Keratinocyte (primary cell): ENCODE data around the gene FAM83G. TPM values are rescaled to one million over a fixed set of nuclear protein-coding genes. Genes with fewer than 3 reads are reported as not detected.

Experiments
- DNase-seq: peaks from one replicate; pipeline ENCODE4 v3.0.0-alpha.2; 2011; ENCODE audit warnings: low read depth, missing footprints, low spot score
- FAIRE-seq: peaks from 2 replicates; lab custom pipeline; 2011; peaks lifted over from hg19 to GRCh38; lab: Jason Lieb, UNC
- H2AFZ ChIP-seq: 2 replicates; pipeline ENCODE4 v1.6.0; 2012; ENCODE audit warnings: low read length, control low read depth, inconsistent platforms; ENCODE audit not compliant: control insufficient read depth
- H3K27ac ChIP-seq: 2 replicates; pipeline ENCODE4 v1.5.1; 2011; ENCODE audit warnings: low read length; ENCODE audit not compliant: control insufficient read depth, insufficient read depth
- H3K27me3 ChIP-seq: 3 replicates; pipeline ENCODE4 v1.6.0; 2011; ENCODE audit warnings: low read length; ENCODE audit not compliant: control insufficient read depth, insufficient read depth; ENCODE audit errors: extremely low read depth
- H3K36me3 ChIP-seq, 2 experiments: 2 replicates in 1 of 2; 3 replicates in 1 of 2; pipeline ENCODE4 v1.5.1; 2011; ENCODE audit warnings: low read length in 2 of 2, mild to moderate bottlenecking in 1 of 2; ENCODE audit not compliant: control insufficient read depth in 2 of 2, insufficient read depth in 2 of 2; ENCODE audit errors: extremely low read depth in 1 of 2
- H3K4me1 ChIP-seq: 3 replicates; pipeline ENCODE4 v1.5.1; 2011; ENCODE audit warnings: low read length; ENCODE audit not compliant: control insufficient read depth, insufficient read depth; ENCODE audit errors: extremely low read depth
- H3K4me2 ChIP-seq: 3 replicates; pipeline ENCODE4 v1.6.0; 2011; ENCODE audit warnings: low read depth, low read length; ENCODE audit not compliant: control insufficient read depth, insufficient read depth; ENCODE audit errors: extremely low read depth
- H3K4me3 ChIP-seq, 3 experiments: fragments of 200-600 bp in 1 of 3; sonication (generic) in 1 of 3; 2 replicates in 2 of 3; 3 replicates in 1 of 3; pipeline ENCODE4 v1.5.1; 2011 to 2016; ENCODE audit warnings: low read length in 3 of 3, mild to moderate bottlenecking in 3 of 3, control low read depth in 2 of 3, inconsistent platforms in 1 of 3, low read depth in 1 of 3, mixed read lengths in 1 of 3, mixed run types in 1 of 3, moderate library complexity in 1 of 3; ENCODE audit not compliant: control insufficient read depth in 2 of 3, insufficient read depth in 2 of 3; ENCODE audit errors: extremely low read depth in 1 of 3
- H3K79me2 ChIP-seq: 2 replicates; pipeline ENCODE4 v1.6.0; 2012; ENCODE audit warnings: low read length; ENCODE audit not compliant: control insufficient read depth, insufficient read depth
- H3K9ac ChIP-seq: 3 replicates; pipeline ENCODE4 v1.6.0; 2011; ENCODE audit warnings: low read length; ENCODE audit not compliant: control insufficient read depth, insufficient read depth; ENCODE audit errors: extremely low read depth
- H3K9me1 ChIP-seq: 3 replicates; pipeline ENCODE4 v1.6.0; 2011; ENCODE audit warnings: low read length; ENCODE audit not compliant: control insufficient read depth, insufficient read depth; ENCODE audit errors: extremely low read depth
- H3K9me3 ChIP-seq: 2 replicates; pipeline ENCODE4 v1.5.1; 2012; ENCODE audit warnings: low read depth, low read length; ENCODE audit not compliant: control insufficient read depth
- H4K20me1 ChIP-seq: 3 replicates; pipeline ENCODE4 v1.6.0; 2011; ENCODE audit warnings: low read length; ENCODE audit not compliant: control insufficient read depth, insufficient read depth; ENCODE audit errors: extremely low read depth
- EZH2 ChIP-seq: IDR thresholded peaks from one replicate; pipeline ENCODE4 v1.6.1; 2012; ENCODE audit warnings: inconsistent platforms, mild to moderate bottlenecking, low read length, moderate library complexity
- dilution Hi-C: fragments of 300-500 bp; cut with MboI; formaldehyde crosslinking; loops from one replicate; pipeline ENCODE4 v1.7.0; 2020; ENCODE audit warnings: low sequenced_read_pairs; ENCODE audit not compliant: extremely low pct_ligation_motif_present
- polyA plus RNA-seq, 5 experiments: library from polyadenylated mRNA; depleted of rRNA in 3 of 5; stranded (reverse) in 3 of 5; stranded (forward) in 1 of 5; unstranded in 1 of 5; fragments of >200 nt; gene quantifications; 1 replicate in 1 of 5; 2 replicates in 3 of 5; 3 replicates in 1 of 5; pipeline versions ENCODE4 v1.2.1 to v1.2.3, GENCODE V29; 2011 to 2012; ENCODE audit warnings: missing spikeins in 2 of 5, low read depth in 1 of 5, low replicate concordance in 1 of 5
- TF ChIP-seq, protein P1 (sequence below), 3 experiments: IDR thresholded peaks in 1 of 3; conservative IDR thresholded peaks in 1 of 3; optimal IDR thresholded peaks in 1 of 3; 2 replicates in 2 of 3; 3 replicates in 1 of 3; pipeline versions ENCODE3 to v1.5.1; 2011; ENCODE audit warnings: low read length in 3 of 3, mild to moderate bottlenecking in 3 of 3, moderate library complexity in 2 of 3, control low read depth in 1 of 3, inconsistent platforms in 1 of 3; ENCODE audit not compliant: insufficient read depth in 2 of 3; ENCODE audit errors: extremely low read depth in 1 of 3

FAM83G gene
- polyA plus RNA-seq, 1 donor (not counting 4 experiments of a cell fraction or from before 2014, with no cell fraction given) = 23.2 TPM

DNA sequence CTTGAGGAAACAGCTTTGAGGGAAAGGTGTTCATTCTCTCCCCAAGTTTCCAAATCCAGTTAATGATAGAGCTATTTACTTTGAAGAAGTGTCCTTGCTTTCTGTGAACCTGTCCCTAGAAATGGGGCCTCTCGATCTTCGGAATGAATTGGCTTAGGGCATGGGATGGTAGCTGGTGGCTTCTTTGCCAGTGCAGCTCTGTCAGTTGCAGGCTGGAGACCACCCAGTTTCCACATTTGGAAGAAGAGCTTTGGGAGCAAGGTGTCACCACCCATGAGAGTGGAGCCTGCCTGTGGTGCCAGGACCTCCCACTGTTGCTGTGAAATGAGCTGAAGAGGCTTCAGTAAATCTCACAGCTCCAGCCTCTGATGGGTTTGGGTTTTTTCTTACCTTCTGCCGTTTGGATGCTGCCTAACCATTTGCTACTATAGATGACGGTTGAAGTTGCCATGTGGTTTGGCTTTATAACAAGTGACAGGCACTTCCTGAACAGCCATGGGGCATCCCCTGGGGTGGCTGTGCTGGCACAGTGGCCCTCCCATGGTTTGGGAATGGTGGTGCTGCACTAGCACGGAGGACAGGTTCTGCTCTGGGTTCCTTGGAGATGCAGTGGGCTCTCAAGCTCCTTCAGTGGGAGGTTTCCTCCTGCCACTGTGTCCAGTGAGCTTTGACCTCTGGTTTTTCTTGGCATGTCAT lies 72.1 kb downstream of the FAM83G start:
- Histone ChIP-seq H3K9me3 (no peaks in the 10 kb centered on the region), H3K27ac (no peak overlapping the region), H3K4me3 (no peak overlapping the region), H4K20me1 (no peaks in the 10 kb centered on the region), H3K9ac (no peak overlapping the region), H2AFZ (no peak overlapping the region), H3K9me1 (no peaks in the 10 kb centered on the region), H3K27me3 (no peaks in the 10 kb centered on the region), H3K4me1 (no peaks in the 10 kb centered on the region), H3K79me2 (no peaks in the 10 kb centered on the region), H3K36me3 (peaks cover 12% of the 10 kb centered on the region in 2 experiments), H3K4me2 (no peak overlapping the region)
- FAIRE-seq = no peak
- dilution Hi-C loops = no loop called here
- TF ChIP-seq, protein P1, sequence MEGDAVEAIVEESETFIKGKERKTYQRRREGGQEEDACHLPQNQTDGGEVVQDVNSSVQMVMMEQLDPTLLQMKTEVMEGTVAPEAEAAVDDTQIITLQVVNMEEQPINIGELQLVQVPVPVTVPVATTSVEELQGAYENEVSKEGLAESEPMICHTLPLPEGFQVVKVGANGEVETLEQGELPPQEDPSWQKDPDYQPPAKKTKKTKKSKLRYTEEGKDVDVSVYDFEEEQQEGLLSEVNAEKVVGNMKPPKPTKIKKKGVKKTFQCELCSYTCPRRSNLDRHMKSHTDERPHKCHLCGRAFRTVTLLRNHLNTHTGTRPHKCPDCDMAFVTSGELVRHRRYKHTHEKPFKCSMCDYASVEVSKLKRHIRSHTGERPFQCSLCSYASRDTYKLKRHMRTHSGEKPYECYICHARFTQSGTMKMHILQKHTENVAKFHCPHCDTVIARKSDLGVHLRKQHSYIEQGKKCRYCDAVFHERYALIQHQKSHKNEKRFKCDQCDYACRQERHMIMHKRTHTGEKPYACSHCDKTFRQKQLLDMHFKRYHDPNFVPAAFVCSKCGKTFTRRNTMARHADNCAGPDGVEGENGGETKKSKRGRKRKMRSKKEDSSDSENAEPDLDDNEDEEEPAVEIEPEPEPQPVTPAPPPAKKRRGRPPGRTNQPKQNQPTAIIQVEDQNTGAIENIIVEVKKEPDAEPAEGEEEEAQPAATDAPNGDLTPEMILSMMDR (optimal IDR thresholded peaks at IDR 0.05 in 1 of 3, IDR thresholded peaks at IDR 0.05 in 1 of 3, conservative IDR thresholded peaks at IDR 0.05 in 1 of 3; ENCODE audit: extremely low read depth in 1 of 3, insufficient read depth in 2 of 3, low read length in 3 of 3) = no peak
- no peak for TF ChIP-seq EZH2
- no peak for DNase-seq

DNA sequence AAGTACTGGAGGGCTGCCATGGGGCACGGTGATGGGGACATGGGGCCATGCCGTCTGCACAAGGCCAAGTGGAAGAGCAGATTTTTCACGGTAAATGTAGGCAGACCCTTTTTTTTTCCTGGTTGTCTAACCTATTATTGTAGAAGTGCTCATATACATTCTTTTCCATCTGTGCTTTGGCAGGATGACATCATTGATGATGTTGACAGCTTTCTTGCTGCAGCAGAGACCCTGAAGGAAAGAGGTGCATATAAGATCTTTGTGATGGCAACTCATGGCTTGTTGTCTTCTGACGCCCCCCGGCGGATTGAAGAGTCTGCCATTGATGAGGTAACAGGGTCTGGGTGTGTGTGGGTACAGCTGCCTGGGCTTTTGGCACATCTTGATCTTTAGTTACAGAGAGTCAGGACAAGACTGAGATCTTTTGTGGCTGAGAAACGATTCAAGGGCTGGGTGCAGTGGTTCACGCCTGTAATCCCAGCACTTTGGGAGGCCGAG lies 75.9 kb downstream of the FAM83G start:
- TF ChIP-seq, protein P1 (optimal IDR thresholded peaks at IDR 0.05 in 1 of 3, IDR thresholded peaks at IDR 0.05 in 1 of 3, conservative IDR thresholded peaks at IDR 0.05 in 1 of 3; ENCODE audit: extremely low read depth in 1 of 3, insufficient read depth in 2 of 3, low read length in 3 of 3) = no peak
- TF ChIP-seq EZH2 = no peak

More for the DNA sequence above, 75.9 kb downstream of the FAM83G start:
- no peak for DNase-seq
- Histone ChIP-seq H3K9ac (no peak overlapping the region), H2AFZ (no peak overlapping the region), H3K27ac (no peak overlapping the region), H3K36me3 (peaks cover 14 to 22% of the 10 kb centered on the region in 2 experiments), H3K4me2 (no peak overlapping the region), H3K79me2 (no peaks in the 10 kb centered on the region), H4K20me1 (no peaks in the 10 kb centered on the region), H3K27me3 (no peaks in the 10 kb centered on the region), H3K9me1 (no peaks in the 10 kb centered on the region), H3K4me3 (no peak overlapping the region), H3K9me3 (no peaks in the 10 kb centered on the region), H3K4me1 (no peaks in the 10 kb centered on the region)
- FAIRE-seq = no peak
- dilution Hi-C loops = no loop called here
